Measurements from ENCODE around the gene GLDC. TPM values are rescaled to one million over a fixed set of nuclear protein-coding genes. Genes with fewer than 3 reads are reported as not detected.
A peak's percentile ranks its signal among the peaks of the same experiment; 100 is the strongest.
"Not testable (repeated sequence)": the region's sequence is repeated elsewhere in the genome, so short reads cannot be mapped to it uniquely, and the experiment has no call there.

Gene GLDC
- total RNA-seq, 1 donor from 2014 or later: 10.3 TPM

DNA sequence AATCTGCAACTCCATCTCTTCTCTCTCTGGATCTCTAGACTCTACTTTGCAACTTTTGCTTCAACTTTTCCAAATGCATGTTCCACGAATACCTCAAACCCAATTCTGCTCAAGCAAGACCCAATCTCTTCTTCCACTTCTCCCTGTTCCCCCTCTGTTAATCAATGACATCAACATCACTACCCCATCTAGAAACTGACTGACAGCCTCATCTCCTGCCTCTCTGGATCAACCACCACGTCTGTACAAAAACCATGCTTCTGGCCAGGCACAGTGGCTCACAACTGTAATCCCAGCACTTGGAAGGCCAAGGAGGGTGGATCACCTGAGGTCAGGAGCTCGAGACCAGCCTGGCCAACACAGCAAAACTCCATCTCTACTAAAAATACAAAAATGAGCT lies 12.2 kb downstream of the GLDC start:
- Histone ChIP-seq H3K36me3 (ENCODE audit: control insufficient read depth, insufficient read depth, low read length) (no peaks in the 10 kb centered on the region), H3K27me3 (ENCODE audit: control insufficient read depth, insufficient read depth, low read length) (no peaks in the 10 kb centered on the region), H3K4me3 (ENCODE audit: low read depth, low read length) (no peak overlapping the region)
- no peak for DNase-seq (ENCODE audit: low read depth)
- TF ChIP-seq CTCF (IDR thresholded peaks at IDR 0.05; ENCODE audit: insufficient read depth, low read length, poor library complexity, severe bottlenecking): no peak

GRCh38 chr9:6632516-6633183 lies 12.9 kb downstream of the GLDC start:
- no peaks in the 10 kb centered on the region for H3K27me3 ChIP-seq (ENCODE audit: control insufficient read depth, insufficient read depth, low read length)
- no peak for TF ChIP-seq CTCF (IDR thresholded peaks at IDR 0.05; ENCODE audit: insufficient read depth, low read length, poor library complexity, severe bottlenecking)

DNA sequence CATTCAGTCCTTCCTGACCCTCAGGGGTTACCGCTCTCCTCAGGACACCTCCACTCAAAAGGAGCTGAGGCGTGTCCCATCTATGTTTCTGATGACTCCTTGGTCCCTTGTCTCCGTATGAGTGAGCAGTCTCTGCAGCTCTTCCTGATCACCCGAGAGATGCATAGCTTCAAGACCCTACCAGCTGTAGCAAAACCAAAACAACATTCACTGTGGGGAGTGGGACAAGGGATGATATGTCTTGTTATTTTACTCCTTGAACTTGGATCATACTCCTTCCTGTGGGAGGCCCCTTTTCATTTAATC lies 14.4 kb downstream of the GLDC start:
- no peaks in the 10 kb centered on the region for H3K27me3 ChIP-seq (ENCODE audit: control insufficient read depth, insufficient read depth, low read length)
- no peaks in the 10 kb centered on the region for H3K36me3 ChIP-seq (ENCODE audit: control insufficient read depth, insufficient read depth, low read length)
- TF ChIP-seq CTCF (IDR thresholded peaks at IDR 0.05; ENCODE audit: insufficient read depth, low read length, poor library complexity, severe bottlenecking): no peak
- DNase-seq (ENCODE audit: low read depth): no peak
- no peak overlapping the region for H3K4me3 ChIP-seq (ENCODE audit: low read depth, low read length)

More at GRCh38 chr9:6632516-6633183, 12.9 kb downstream of the GLDC start:
- Histone ChIP-seq H3K4me3 (ENCODE audit: low read depth, low read length) (peak overlapping the region; percentile 14), H3K36me3 (ENCODE audit: control insufficient read depth, insufficient read depth, low read length) (no peaks in the 10 kb centered on the region)
- peak; percentile 59 for DNase-seq (ENCODE audit: low read depth)

- H3K36me3 ChIP-seq (ENCODE audit: control insufficient read depth, insufficient read depth, low read length): no peaks in the 10 kb centered on the region
- no peak for TF ChIP-seq CTCF (IDR thresholded peaks at IDR 0.05; ENCODE audit: insufficient read depth, low read length, poor library complexity, severe bottlenecking)
- H3K27me3 ChIP-seq (ENCODE audit: control insufficient read depth, insufficient read depth, low read length): no peaks in the 10 kb centered on the region
- no peak overlapping the region for H3K4me3 ChIP-seq (ENCODE audit: low read depth, low read length)
- DNase-seq (ENCODE audit: low read depth): no peak
Observed at GRCh38 chr9:6630502-6631206, 14.9 kb downstream of the GLDC start.

- no peak for TF ChIP-seq CTCF (IDR thresholded peaks at IDR 0.05; ENCODE audit: insufficient read depth, low read length, poor library complexity, severe bottlenecking)
- no peak for DNase-seq (ENCODE audit: low read depth)
- Histone ChIP-seq H3K27me3 (ENCODE audit: control insufficient read depth, insufficient read depth, low read length) (no peaks in the 10 kb centered on the region), H3K4me3 (ENCODE audit: low read depth, low read length) (no peak overlapping the region), H3K36me3 (ENCODE audit: control insufficient read depth, insufficient read depth, low read length) (no peaks in the 10 kb centered on the region)
Observed at GRCh38 chr9:6628704-6629103, 16.8 kb downstream of the GLDC start.

DNA sequence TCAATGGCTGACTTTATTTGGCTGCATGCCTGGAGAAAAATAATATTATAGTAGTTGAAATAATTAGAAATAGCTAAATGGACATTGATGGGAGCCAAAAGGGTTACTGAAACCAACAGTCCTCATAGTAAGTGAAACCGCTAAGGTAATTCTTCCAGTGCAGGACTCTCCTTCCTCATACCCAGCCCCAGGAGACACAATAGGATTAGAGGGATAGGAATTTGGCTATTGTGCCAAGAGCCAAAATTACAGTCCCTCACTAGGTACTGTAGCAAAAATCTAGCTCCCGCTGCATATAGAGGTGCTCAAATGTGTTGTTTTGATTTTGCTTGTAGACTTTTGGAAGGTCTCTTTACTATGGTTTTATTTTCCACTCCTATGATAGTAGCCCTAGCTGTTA lies 20.2 kb downstream of the GLDC start:
- TF ChIP-seq CTCF (IDR thresholded peaks at IDR 0.05; ENCODE audit: insufficient read depth, low read length, poor library complexity, severe bottlenecking): no peak
- Histone ChIP-seq H3K36me3 (ENCODE audit: control insufficient read depth, insufficient read depth, low read length) (no peaks in the 10 kb centered on the region), H3K27me3 (ENCODE audit: control insufficient read depth, insufficient read depth, low read length) (no peaks in the 10 kb centered on the region), H3K4me3 (ENCODE audit: low read depth, low read length) (no peak overlapping the region)
- no peak for DNase-seq (ENCODE audit: low read depth)

GRCh38 chr9:6622784-6623183 lies 22.7 kb downstream of the GLDC start:
- not testable (repeated sequence) for H3K4me3 ChIP-seq (ENCODE audit: low read depth, low read length); DNase-seq (ENCODE audit: low read depth); H3K36me3 ChIP-seq (ENCODE audit: control insufficient read depth, insufficient read depth, low read length)

More at GRCh38 chr9:6622784-6623183, 22.7 kb downstream of the GLDC start:
- H3K27me3 ChIP-seq (ENCODE audit: control insufficient read depth, insufficient read depth, low read length): not testable (repeated sequence)
